PC-9 (cell line): ENCODE results near the gene ELF2. TPM values are rescaled to one million over a fixed set of nuclear protein-coding genes. Genes with fewer than 3 reads are reported as not detected.

Experiments
- BruUV-seq: library from RNA; stranded (reverse); fragments of 400-500 nt; replicated peaks from 2 replicates; lab custom pipeline; 2021; lab: Mats Ljungman, UMichigan
- CTCF ChIA-PET: fragments of 300-600 bp; sonication (Branson Sonifier 250); formaldehyde crosslinking; loops from one replicate; lab custom pipeline; 2022; ENCODE audit warnings: antibody characterized with exemption; lab: Charles Lee
- POLR2A ChIA-PET: fragments of 300-600 bp; sonication (Branson Sonifier 250); formaldehyde crosslinking; loops from one replicate; lab custom pipeline; 2022; ENCODE audit warnings: antibody characterized with exemption; ENCODE audit not compliant: unreplicated experiment; lab: Charles Lee
- DNase-seq, 2 experiments: peaks; one replicate each; pipeline versions ENCODE4 v3.0.0 to v3.0.0-alpha.2; 2015 to 2022; ENCODE audit warnings: mixed read lengths in 1 of 2
- H2AFZ ChIP-seq: fragments of 200-600 bp; sonication (generic); 2 replicates; pipeline ENCODE4 v1.8.1; 2017; ENCODE audit warnings: antibody characterized with exemption
- H3F3A ChIP-seq: fragments of 200-600 bp; sonication (generic); 2 replicates; pipeline ENCODE4 v1.8.1; 2017; ENCODE audit warnings: antibody characterized with exemption, mild to moderate bottlenecking, low read depth; ENCODE audit not compliant: insufficient read depth
- H3K27ac ChIP-seq: fragments of 200-600 bp; sonication (generic); 2 replicates; pipeline ENCODE4 v1.6.1; 2016; ENCODE audit warnings: mixed run types
- H3K27me3 ChIP-seq: fragments of 200-600 bp; sonication (generic); 2 replicates; pipeline ENCODE4 v1.6.1; 2016; ENCODE audit warnings: low read depth, mixed run types; ENCODE audit not compliant: insufficient read depth
- H3K36me3 ChIP-seq: fragments of 200-600 bp; sonication (generic); 2 replicates; pipeline ENCODE4 v1.6.1; 2016; ENCODE audit warnings: low read depth, mixed run types
- H3K4me1 ChIP-seq: fragments of 200-600 bp; sonication (generic); replicated peaks from 2 replicates; pipeline ENCODE4 v1.6.1; 2016; ENCODE audit warnings: mixed run types; ENCODE audit not compliant: insufficient read depth
- H3K4me2 ChIP-seq: fragments of 200-600 bp; sonication (generic); 2 replicates; pipeline ENCODE4 v1.6.1; 2017; ENCODE audit warnings: mixed run types
- H3K4me3 ChIP-seq: fragments of 200-600 bp; sonication (generic); 2 replicates; pipeline ENCODE4 v1.6.1; 2016; ENCODE audit warnings: mixed run types
- H3K79me2 ChIP-seq: fragments of 200-600 bp; sonication (generic); 2 replicates; pipeline ENCODE4 v1.6.1; 2017; ENCODE audit warnings: low read depth, mixed run types
- H3K9me2 ChIP-seq: fragments of 200-600 bp; sonication (generic); 2 replicates; pipeline ENCODE4 v1.8.1; 2017; ENCODE audit warnings: mild to moderate bottlenecking; ENCODE audit not compliant: insufficient read depth
- H3K9me3 ChIP-seq: fragments of 200-600 bp; sonication (generic); 2 replicates; pipeline ENCODE4 v1.8.1; 2016; ENCODE audit warnings: low read depth; ENCODE audit not compliant: insufficient read depth
- H4K20me1 ChIP-seq: fragments of 200-600 bp; sonication (generic); 2 replicates; pipeline ENCODE4 v1.8.1; 2017; ENCODE audit not compliant: insufficient read depth
- CTCF ChIP-seq: fragments of 200-600 bp; sonication (generic); conservative IDR thresholded peaks from 2 replicates; pipeline ENCODE4 v1.6.1; 2017; ENCODE audit warnings: mixed run types, antibody characterized with exemption, mild to moderate bottlenecking, moderate library complexity
- EZH2 ChIP-seq: fragments of 200-600 bp; sonication (generic); IDR thresholded peaks from 2 replicates; pipeline ENCODE4 v1.8.0; 2017; ENCODE audit warnings: antibody characterized with exemption, low read depth
- intact Hi-C: fragments of 100-400 bp; cut with micrococcal nuclease; formaldehyde crosslinking; loops from one replicate; pipeline ENCODE4 v1.10.0; 2022; ENCODE audit not compliant: unreplicated experiment
- total RNA-seq: library from RNA; stranded (reverse); gene quantifications from 2 replicates; pipeline ENCODE4 v1.2.3, GENCODE V29; 2021

Gene ELF2
- total RNA-seq, 1 experiment from 2014 or later, result 30.7 TPM

- H2AFZ ChIP-seq, result no peak overlapping the region
- CTCF ChIA-PET, result no interaction called here
- no TSS peak for BruUV-seq
Measured at GRCh38 chr4:139212900-139213299, 35.9 kb upstream of the ELF2 start.

GRCh38 chr4:139210486-139210885, 33.5 kb upstream of the ELF2 start:
- Histone ChIP-seq H4K20me1 (no peaks in the 10 kb centered on the region), H3F3A (no peaks in the 10 kb centered on the region), H3K9me2 (no peaks in the 10 kb centered on the region), H2AFZ (no peak overlapping the region), H3K4me3 (no peak overlapping the region), H3K27ac (no peak overlapping the region), H3K79me2 (no peaks in the 10 kb centered on the region), H3K4me1 (no peaks in the 10 kb centered on the region), H3K9me3 (no peaks in the 10 kb centered on the region), H3K4me2 (no peak overlapping the region), H3K36me3 (no peaks in the 10 kb centered on the region), H3K27me3 (no peaks in the 10 kb centered on the region)
- POLR2A ChIA-PET, result no interaction called here
- BruUV-seq, result no TSS peak
- intact Hi-C loops, result no loop called here
- CTCF ChIA-PET, result no interaction called here
- no peak for DNase-seq
- TF ChIP-seq EZH2, result no peak
- no peak for TF ChIP-seq CTCF

More at GRCh38 chr4:139212900-139213299, 35.9 kb upstream of the ELF2 start:
- POLR2A ChIA-PET, result no interaction called here
- Histone ChIP-seq H4K20me1 (no peaks in the 10 kb centered on the region), H3K4me1 (no peaks in the 10 kb centered on the region), H3K79me2 (no peaks in the 10 kb centered on the region), H3K9me3 (no peaks in the 10 kb centered on the region), H3F3A (no peaks in the 10 kb centered on the region), H3K4me2 (no peak overlapping the region), H3K36me3 (no peaks in the 10 kb centered on the region), H3K27me3 (no peaks in the 10 kb centered on the region), H3K4me3 (no peak overlapping the region), H3K27ac (no peak overlapping the region), H3K9me2 (no peaks in the 10 kb centered on the region)
- intact Hi-C loops, result no loop called here
- DNase-seq, result no peak
- TF ChIP-seq EZH2 (no peak), CTCF (no peak)

- ChIA-PET CTCF (no interaction called here), POLR2A (no interaction called here)
- H3K4me3 ChIP-seq, result no peak overlapping the region
- no peaks in the 10 kb centered on the region for H3K9me3 ChIP-seq
- no peaks in the 10 kb centered on the region for H3K27me3 ChIP-seq
- H4K20me1 ChIP-seq, result no peaks in the 10 kb centered on the region
- DNase-seq, result no peak
- H2AFZ ChIP-seq, result no peak overlapping the region
- intact Hi-C loops, result no loop called here
- no peaks in the 10 kb centered on the region for H3F3A ChIP-seq
- no peaks in the 10 kb centered on the region for H3K9me2 ChIP-seq
- no peak overlapping the region for H3K27ac ChIP-seq
- H3K4me2 ChIP-seq, result no peak overlapping the region
- TF ChIP-seq CTCF (no peak), EZH2 (no peak)
- no peaks in the 10 kb centered on the region for H3K36me3 ChIP-seq
- H3K79me2 ChIP-seq, result no peaks in the 10 kb centered on the region
- no TSS peak for BruUV-seq
- H3K4me1 ChIP-seq, result no peaks in the 10 kb centered on the region
Measured at GRCh38 chr4:139209470-139210063, 32.5 kb upstream of the ELF2 start.
